ENCODE data around the gene KCNH1.

The KCNH1 gene

DNA sequence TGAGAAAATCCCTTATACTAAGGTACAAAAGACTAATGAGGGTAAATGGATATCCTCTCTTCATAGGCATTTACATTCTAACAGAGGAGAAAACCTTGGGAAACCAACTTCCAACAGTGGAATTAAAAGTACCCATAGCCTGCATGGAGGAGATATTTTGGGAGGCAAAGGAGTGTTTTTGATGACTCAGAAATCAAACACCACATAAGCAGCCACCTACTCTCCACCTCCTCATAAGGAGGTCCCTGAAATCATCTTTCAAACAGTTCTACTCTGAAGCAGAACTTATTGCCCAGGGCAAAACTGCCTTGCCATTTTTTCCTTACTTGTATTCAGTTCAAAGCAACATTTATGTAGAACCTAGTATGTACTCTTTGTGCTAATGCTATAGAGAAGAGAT lies 211.3 kb downstream of the KCNH1 start:
- in situ Hi-C loops (cut with MboI; ENCODE audit: low sequenced_read_pairs) = no loop called here

DNA sequence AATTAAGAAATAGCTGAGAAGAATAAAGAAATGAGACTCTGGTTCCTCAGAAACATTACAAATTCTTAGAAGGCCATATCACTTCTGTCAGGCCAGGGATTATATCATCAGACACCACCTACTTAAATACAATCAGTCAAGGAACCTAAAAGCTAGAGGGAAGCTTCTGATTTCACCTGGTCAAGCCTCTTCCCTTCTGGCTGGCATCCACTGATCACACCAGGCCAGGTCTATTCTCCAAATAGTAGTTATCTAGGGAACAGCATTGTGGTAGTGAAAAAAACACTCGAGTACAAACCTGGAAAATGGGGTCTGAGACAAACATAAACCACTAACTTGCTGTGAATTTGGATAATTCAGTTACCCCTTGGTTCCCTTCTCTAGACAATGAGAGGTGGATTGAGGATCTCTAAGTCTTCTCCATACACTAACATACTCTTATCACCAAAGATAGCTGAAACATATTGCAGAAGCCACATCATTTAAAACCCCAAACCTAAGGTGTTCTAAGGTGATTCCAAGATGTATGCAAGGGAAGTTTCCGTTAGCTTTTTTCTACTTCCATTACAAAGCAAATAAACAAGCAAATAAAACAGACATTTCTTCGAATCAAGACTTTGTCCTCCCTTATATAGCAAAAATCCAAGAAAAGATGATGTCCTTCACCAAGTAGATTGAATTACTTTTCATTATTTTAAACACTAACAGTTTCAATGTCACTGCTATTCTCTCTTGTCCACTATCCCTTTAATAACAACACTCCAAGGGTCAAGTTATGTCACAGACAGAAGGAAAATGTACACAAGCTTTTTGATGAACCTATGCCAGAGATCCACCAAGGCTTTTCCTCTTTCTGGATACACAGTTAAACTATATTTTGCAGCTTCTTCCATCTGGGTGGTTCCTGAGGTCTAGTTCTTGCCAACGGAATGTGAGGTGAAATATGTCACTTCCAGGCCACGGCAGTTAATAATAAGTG lies 212.9 kb downstream of the KCNH1 start:
- in situ Hi-C loops (cut with MboI; ENCODE audit: low sequenced_read_pairs) = no loop called here

DNA sequence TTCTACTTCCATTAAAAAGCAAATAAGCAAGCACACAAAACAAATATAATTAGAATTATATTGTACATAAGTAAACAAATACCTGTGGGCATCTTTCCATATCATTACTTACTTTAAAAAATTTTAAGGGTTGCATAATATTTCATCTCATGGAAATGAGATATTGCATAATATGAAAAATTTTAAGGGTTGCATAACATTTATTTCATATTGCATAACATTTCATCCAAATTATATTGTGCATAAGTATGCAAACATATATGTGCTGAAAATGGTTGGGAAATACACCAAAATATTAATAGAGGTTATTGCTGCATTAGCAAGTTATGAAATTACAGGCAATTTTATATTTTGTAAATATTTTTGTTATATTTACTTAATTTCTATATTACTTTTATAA lies 213.7 kb downstream of the KCNH1 start:
- in situ Hi-C loops (cut with MboI; ENCODE audit: low sequenced_read_pairs) = no loop called here

DNA sequence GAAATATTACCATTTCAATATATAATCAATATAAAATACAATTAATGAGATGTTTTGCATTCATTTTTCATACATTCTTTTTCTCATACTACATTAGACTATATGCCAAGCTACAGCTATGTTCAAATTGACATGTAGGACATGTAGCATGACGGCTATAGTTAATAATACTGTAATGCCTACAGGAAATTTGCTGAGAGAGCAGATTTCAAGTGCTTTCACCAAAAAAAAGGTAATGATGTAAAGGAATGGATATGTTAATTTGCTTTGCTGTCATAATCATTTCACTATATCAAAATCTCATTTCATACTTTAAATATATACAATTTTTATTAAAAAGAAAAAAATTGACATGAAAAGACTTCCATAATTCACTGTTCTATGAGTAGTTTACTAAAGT lies 215.1 kb downstream of the KCNH1 start:
- in situ Hi-C loops (cut with MboI; ENCODE audit: low sequenced_read_pairs) = no loop called here

DNA sequence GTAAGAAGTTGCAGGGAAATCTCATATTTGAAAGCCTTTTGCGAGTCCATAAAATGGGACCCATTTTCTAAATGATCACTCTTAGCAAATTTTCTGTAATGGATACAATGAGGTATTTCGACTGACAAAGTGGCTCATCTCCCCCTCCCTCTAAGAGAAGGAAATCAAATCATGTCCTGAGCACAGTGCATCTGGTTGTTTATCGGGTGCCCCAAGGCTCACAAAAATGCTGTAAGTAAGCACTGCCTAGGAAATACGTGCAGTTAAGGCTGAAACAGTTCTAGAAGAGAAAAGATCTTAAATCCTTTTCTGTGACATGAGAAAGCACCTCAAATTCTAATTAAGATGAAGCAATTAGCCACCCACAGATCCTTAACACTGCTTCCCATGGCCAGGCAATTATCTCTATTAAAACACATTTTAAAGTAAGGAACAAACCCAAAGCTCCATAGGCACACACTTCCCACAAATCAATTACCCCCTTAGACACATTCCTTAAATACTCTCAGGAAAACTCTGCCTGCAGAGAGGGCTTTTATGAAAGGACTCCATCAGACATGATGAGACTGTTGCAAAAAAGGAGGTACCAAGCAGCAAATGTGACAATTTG lies 216.3 kb downstream of the KCNH1 start:
- in situ Hi-C loops (cut with MboI; ENCODE audit: low sequenced_read_pairs) = no loop called here

DNA sequence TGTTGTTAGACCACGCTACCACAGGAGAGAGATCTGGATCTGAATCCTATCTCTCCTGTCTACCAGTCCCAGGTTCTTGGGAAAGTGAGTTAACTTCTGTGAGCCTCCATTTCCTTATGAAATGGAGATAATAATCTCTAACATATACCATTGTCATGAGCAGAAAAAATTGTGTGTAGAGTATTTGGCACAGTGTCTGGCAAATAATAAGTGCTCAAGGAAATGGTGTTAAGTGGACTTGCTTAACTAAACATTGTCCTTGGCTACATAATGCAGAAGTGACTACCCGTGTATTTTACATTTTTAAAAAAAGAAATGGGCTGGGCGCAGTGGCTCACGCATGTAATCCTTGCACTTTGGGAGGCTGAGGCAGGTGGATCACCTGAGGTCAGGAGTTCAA lies 217.4 kb downstream of the KCNH1 start:
- in situ Hi-C loops (cut with MboI; ENCODE audit: low sequenced_read_pairs) = no loop called here

DNA sequence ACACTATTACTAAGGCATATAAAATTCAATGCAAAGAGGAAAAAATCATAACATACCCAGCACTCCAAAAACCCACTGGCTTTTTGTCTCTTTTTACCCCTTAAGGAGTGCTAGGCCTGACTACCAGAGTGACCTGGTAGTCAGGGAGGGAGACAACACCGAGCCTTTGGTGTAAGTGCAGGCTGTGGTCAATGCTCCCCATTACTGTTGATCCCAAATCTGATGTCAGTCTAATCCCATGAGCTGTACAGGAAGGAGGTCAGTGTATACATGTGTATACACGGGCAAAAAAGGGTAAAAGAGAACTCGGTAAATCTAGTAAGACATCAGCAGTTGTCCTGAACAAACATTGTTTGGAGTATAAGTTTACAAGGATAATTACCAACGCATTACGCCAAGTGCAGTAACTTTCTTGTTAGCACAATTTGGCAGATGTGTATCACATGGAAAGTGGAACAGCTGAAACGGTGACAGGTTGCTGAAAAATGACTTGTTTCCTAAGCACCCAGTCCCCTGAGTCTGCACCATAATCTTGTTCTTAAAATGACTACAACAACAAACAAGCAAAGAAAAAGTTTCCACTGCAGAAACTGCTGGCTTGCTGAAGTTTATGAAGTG lies 217.9 kb downstream of the KCNH1 start:
- in situ Hi-C loops (cut with MboI; ENCODE audit: low sequenced_read_pairs) = no loop called here

DNA sequence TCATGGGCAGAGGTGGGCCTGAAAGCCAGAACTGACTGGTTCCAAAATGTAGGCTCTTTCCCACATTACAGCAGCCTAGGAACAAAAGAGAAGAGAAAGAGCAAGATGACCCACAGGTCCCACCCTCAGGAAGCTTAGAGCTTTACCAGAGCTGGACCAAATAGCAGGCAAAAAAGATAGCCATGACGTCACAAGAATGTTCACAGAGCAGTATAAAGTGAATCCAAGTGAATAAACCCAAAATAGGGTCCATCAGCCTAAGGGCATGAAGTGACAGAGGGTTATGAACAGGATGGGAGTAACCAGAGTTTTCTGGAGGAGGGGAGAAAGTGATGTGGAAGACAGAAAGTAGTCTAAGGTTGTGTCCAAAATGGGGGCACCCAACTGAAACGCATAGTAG lies 221.2 kb downstream of the KCNH1 start:
- in situ Hi-C loops (cut with MboI; ENCODE audit: low sequenced_read_pairs) = no loop called here

DNA sequence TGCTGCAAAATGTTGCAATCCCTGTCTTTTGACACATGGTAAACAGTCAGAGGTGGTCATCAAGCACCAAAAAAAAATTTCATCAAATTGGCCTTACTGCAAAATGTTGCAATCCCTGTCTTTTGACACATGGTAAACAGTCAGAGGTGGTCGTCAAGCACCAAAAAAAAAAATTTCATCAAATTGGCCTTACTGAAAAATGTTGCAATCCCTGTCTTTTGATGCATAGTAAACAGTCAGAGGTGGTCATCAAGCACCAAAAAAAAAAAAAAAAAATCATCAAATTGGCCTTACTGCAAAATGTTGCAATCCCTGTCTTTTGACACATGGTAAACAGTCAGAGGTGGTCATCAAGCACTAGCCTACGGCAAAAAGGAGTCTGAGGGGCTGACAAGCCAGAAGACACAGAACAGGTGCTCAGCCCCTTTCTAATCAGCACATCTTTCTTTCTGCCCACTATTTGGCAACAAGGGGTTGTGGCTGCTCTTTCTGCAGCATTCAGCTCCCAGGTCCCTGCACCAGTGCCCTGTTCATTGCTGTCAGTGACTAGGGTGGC lies 223.8 kb downstream of the KCNH1 start:
- in situ Hi-C loops (cut with MboI; ENCODE audit: low sequenced_read_pairs) = no loop called here

DNA sequence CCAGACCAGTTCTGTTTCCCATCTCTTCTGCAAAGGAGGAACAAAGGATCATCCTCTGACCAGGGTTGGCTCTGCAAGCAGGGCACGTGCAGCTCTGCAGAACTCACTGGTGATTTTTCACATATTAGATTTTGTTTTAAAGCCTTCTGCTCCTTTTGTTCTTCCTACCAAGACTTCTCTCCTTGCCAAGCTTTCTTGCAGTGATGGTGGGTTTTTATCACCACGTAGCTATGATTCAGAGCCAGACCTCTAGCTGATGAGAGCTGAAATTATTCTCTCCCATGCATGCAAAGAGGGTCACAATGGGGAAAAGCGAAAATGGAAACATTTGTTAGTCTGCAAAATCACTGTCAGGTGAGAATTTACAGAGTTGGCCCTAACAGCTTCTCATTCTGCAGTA lies 225.2 kb downstream of the KCNH1 start:
- in situ Hi-C loops (cut with MboI; ENCODE audit: low sequenced_read_pairs) = no loop called here

DNA sequence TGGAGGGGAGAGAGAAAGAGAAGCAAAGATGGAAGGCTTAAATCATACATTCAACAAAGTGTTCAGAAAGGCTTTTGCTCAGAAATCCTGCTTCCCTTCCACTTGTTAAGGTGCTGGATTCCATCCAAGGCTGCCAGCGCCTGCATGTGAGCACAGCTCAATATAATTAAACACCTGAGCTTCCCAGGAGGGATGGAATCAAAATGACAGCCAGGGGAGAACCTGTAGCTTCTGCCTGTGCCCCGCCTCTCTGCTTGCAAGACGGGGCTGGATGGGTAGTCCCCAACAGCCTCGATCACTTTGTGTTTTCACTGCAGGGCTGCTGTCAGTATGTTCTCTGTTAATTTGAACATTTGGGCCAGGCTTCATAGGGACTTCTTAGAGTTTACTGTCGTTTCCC lies 225.7 kb downstream of the KCNH1 start:
- in situ Hi-C loops (cut with MboI; ENCODE audit: low sequenced_read_pairs) = no loop called here

DNA sequence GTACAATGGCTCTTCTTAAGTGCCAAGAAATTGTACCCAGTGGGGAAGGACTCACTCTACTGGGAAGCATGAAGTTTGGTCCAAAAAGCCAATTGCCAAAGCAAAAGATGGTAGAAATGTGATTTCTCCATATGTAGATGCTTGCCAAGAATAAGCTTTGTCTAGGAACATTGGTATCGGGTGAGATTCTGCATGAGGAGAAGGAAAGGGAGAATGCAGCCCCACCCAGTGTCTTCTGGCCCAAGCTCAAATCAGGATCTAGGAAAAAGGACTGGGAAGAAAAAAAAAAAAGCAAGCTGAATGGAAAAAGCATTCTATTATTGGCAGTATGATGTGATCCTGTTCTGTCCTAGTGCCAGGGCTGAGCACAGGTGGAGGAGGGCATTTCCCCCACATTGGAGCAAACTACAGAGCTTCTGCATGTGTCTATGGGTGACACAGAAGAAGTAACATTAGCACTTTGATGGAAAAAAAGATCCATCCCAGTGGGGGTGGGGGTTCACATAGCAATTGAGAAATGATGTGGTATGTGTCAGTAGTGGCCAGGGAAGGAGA lies 226.6 kb downstream of the KCNH1 start:
- in situ Hi-C loops (cut with MboI; ENCODE audit: low sequenced_read_pairs) = no loop called here

DNA sequence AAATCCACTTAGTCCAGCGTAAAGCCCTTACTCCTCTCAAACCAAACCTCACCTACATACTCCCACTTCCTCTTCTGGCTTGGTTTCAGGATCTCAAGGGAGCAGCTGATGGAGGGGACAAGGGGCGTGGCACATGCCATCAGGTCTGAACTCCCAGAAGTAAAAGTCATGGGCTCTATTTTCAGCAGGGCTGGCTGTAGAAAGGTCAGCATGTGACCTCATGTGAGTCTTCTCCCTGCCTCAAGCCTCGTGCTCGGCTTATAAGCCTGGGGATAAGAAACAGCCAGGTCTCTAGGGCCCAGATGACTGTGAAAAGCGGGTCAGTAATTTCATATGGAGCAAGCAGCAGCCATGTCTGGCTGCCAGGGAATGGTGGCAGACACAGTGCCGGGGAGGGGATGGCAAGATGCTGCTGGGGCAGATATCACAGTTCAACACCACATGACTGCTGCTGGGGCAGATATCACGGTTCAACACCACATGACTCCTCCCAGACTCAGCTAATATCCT lies 227.9 kb downstream of the KCNH1 start:
- in situ Hi-C loops (cut with MboI; ENCODE audit: low sequenced_read_pairs) = no loop called here

DNA sequence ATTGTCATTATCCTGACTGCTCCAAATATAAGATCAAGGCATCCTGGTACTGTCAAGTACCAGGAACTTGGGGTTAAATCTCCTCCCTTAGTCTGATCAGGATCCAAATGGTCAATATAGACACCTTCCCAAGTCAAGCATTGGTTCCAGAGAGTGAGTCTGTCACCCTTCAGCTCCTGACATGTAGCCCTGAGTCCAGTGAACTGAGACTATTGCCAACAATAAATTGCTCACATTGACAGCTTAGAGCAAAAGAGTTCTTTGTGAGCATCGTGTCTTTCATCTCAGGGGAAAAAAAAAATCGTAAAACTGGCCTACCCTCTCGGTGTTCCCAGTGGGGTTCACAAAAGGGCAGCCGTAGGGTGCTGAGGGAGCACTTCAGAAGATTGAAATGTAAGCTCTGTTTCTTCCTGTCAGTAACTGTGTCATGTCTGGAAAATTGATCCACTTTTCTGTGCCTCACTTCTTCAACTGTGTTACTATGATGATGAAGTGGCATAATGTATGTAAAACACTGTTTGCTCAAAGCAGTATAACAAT lies 228.5 kb downstream of the KCNH1 start:
- in situ Hi-C loops (cut with MboI; ENCODE audit: low sequenced_read_pairs) = no loop called here

DNA sequence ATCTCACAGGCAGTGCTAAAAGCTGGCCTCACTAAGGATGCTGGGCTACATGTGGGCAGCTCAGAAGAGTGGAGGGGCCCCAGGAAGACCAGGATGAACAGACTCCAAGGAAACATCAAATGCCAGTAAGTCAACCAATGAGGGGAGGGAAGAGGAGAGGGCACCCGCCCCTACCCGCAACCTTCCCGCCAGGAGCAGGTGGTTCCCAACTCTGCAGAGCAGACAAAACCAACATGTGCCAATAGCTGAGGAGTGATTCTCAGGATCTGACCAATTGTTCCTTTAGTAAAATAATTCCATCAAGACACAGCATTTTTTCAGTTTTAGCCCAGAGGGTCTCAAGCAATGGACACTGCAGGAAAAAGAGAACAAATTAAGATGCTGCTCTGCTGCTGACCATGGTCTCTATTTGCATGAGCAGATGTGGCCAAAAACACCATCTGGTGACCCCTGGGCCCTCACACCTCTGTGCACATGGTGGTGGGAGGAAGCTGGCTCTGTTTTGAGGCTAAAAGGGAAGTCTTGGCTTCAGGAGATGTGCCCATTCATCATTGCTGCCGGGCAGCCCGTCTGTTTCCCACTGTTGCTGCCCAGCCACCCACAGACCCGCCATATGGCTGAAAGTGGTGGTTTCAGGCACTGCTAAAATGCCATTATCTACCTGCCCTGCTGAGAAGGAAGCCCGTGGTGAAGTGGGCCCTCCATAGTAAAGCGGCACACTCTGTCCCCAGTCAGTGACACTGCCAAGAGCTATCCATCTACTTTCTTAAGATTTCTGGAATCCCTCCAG lies 231.8 kb downstream of the KCNH1 start:
- in situ Hi-C loops (cut with MboI; ENCODE audit: low sequenced_read_pairs) = no loop called here

DNA sequence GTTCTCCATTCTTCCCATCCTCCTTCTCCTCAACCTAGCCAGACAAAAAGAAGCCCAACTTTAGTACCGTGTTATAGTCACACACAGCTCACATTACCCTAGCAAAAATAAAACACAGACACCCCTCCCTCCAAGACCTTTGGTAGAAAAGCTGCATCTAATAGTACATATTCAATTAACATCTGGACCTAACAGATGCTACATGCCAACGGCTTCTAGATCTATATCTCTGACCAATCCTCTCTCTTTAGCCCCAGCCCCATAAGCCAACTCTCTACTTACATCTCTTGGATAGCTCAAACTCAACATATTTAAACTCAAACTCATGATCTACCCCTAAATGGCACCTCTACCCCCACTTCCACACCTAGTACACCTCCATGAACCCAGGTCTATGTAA lies 233.1 kb downstream of the KCNH1 start:
- in situ Hi-C loops (cut with MboI; ENCODE audit: low sequenced_read_pairs) = no loop called here

DNA sequence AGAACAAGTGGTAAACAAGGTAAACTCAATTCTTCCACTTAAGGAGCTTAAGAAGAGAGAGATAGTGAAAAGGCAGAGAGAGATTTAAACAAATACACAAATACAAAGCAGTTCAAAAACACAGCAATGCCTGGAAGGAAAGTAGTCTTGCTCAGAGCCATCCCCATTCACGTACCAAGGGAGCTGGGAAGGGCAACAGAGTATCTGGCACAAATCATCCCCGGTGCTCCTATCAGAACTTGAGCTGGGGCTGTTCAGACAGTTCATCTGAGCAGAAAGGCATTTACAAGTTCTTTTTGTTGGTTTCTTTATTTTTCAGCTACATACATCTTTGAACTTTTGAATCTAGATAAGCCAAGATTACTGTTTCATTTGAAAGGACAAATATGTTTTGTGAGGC lies 233.9 kb downstream of the KCNH1 start:
- in situ Hi-C loops (cut with MboI; ENCODE audit: low sequenced_read_pairs) = no loop called here

DNA sequence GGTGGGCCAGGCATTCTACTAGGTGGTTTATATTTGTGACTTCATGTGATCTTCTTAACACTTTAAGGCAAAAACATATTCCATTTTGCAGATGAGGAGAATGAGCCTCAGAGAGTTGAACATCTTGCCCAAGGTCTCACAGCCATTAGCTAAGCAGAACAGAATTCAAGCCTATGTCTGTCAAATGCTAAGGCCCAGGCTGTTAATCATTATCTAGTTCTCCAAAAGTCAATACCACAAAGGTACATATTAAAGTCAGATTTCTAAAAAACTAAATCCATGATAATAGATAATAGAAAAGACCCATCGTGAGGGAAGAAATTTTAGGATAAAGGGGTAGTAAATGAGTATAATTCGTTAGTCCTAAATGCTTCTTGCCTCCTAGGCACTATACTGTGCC lies 234.3 kb downstream of the KCNH1 start:
- in situ Hi-C loops (cut with MboI; ENCODE audit: low sequenced_read_pairs) = no loop called here

DNA sequence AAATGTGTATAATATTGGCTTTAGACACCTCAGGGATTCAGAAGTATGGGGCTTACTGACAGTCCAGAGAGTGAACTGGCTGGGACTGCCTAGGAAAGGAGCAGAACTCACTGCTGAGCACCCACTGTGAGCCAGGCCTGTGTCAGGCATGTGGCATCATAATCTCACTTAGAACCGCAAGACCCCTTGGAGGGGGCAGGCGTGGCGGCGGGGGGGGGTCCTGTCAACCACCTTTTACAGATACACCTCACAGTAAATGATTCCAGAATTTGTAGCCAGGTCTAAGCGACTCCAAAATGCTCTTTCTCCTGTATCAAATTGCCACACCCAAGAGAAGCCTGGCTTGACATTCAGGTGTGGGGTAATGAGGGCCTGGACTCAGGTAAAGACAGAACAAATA lies 235.5 kb downstream of the KCNH1 start:
- in situ Hi-C loops (cut with MboI; ENCODE audit: low sequenced_read_pairs) = no loop called here

DNA sequence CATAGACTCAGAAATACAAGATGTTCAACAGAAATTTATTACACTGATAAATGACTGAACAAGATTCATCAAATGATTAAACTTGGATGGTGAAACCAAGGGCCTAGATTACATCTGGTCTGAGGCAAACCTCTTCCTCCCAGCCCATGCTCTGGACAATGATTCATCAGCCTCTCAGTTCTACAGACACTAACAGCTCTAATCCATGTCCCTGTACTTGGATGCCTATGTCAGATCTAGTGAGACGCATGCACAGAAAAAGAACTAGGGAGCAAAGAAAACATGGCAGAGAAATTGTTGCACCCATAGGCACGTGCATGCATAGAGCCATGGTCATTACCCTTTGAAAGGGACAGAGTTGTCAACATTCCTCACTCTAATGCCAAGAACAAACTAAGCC lies 250.1 kb downstream of the KCNH1 start:
- in situ Hi-C loops (cut with MboI; ENCODE audit: low sequenced_read_pairs) = no loop called here

All from HL-60/S4 (cell line).